Esophagus muscularis mucosa (tissue), 4 donors: ENCODE data around the gene RNMT.

ENCODE experiments used
- CTCF ChIP-seq, 3 experiments: fragments of 200-600 bp in 2 of 3; fragments of 450-650 bp in 1 of 3; sonication (generic) in 2 of 3; IDR thresholded peaks; one replicate each; pipeline ENCODE4 v1.5.1; 2017 to 2019; ENCODE audit warnings: antibody characterized with exemption in 3 of 3, mild to moderate bottlenecking in 2 of 3, moderate library complexity in 1 of 3
- EP300 ChIP-seq: sonication (generic); formaldehyde crosslinking; IDR thresholded peaks from one replicate; pipeline ENCODE4 v1.6.1; 2017; ENCODE audit warnings: antibody characterized with exemption
- POLR2A ChIP-seq: fragments of 450-650 bp; IDR thresholded peaks from one replicate; pipeline ENCODE4 v1.6.1; 2017; ENCODE audit warnings: antibody characterized with exemption, moderate library complexity, mild to moderate bottlenecking, low read depth
- POLR2AphosphoS5 ChIP-seq, 2 donors: sonication (generic); formaldehyde crosslinking; IDR thresholded peaks; one replicate each; pipeline ENCODE4 v1.6.1; 2017; ENCODE audit warnings: antibody characterized with exemption in 2 of 2

- TF ChIP-seq CTCF (IDR thresholded peaks at IDR 0.05) (no peak), POLR2A (no peak), POLR2AphosphoS5 (IDR thresholded peaks at IDR 0.05) (no peak), EP300 (no peak)
Observed at GRCh38 chr18:13775058-13775457, 48.6 kb downstream of the RNMT start.
